MM.1S (cell line): Measurements from ENCODE around the gene RB1.

Source experiments
- EZH2 ChIP-seq: fragments of 300-600 bp; sonication (generic); optimal IDR thresholded peaks from 2 replicates; pipeline ENCODE3; 2017; ENCODE audit warnings: low read depth, mild to moderate bottlenecking, antibody characterized with exemption, low read length, mixed read lengths
- TF ChIP-seq, protein P1 (sequence below): fragments of 300-600 bp; sonication (generic); IDR thresholded peaks from 2 replicates; pipeline ENCODE4 v1.5.1; 2016; ENCODE audit warnings: antibody characterized with exemption, low read length, mixed read lengths

DNA sequence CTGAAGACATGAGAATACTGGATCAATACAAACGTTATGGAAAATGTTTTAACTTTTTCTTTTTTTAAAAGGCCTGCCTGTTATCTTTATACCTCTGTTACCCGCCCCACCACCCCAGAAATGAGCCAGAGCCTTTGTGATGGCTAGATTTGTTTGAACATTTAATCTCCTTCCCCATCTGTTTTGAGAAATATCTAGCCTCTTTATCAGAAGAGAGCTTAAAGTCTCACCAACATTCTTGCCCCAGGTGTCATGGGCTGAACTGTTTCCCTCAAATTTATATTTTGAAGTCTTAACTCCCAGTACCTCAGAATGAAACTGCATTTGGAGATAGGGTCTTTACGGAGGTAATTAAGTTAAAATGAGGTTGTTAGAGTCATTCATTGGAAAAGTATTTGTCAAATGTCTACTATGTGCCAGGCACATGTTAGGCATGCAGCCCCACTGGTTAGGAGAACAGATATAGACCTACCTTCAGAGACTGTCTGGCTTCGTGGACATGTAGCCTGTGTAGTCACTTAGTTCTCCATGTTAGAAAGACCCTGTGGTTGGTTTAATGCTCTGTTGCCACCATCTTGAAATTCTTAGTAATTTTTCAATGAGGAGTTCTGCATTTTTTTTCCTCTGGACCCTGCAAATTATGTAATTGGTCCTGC is 6.3 kb upstream of the RB1 start:
- TF ChIP-seq, protein P1, sequence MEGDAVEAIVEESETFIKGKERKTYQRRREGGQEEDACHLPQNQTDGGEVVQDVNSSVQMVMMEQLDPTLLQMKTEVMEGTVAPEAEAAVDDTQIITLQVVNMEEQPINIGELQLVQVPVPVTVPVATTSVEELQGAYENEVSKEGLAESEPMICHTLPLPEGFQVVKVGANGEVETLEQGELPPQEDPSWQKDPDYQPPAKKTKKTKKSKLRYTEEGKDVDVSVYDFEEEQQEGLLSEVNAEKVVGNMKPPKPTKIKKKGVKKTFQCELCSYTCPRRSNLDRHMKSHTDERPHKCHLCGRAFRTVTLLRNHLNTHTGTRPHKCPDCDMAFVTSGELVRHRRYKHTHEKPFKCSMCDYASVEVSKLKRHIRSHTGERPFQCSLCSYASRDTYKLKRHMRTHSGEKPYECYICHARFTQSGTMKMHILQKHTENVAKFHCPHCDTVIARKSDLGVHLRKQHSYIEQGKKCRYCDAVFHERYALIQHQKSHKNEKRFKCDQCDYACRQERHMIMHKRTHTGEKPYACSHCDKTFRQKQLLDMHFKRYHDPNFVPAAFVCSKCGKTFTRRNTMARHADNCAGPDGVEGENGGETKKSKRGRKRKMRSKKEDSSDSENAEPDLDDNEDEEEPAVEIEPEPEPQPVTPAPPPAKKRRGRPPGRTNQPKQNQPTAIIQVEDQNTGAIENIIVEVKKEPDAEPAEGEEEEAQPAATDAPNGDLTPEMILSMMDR, result no peak
- TF ChIP-seq EZH2, result no peak
